CD4-positive, alpha-beta T cell (primary cell): ENCODE results near the gene PIERCE2. TPM values are rescaled to one million over a fixed set of nuclear protein-coding genes. Genes with fewer than 3 reads are reported as not detected.
A peak's percentile ranks its signal among the peaks of the same experiment; 100 is the strongest.
"Not testable (repeated sequence)": the region's sequence is repeated elsewhere in the genome, so short reads cannot be mapped to it uniquely, and the experiment has no call there.

ENCODE experiments used
- ATAC-seq: fragments of 200-7000 bp; cut with Tn5 transposase; one replicate; pipeline ENCODE4 v1.10.0; 2022; ENCODE audit warnings: mild to moderate bottlenecking; ENCODE audit not compliant: poor library complexity
- CTCF ChIA-PET: fragments of 350-600 bp; sonication (Branson Sonifier 250); formaldehyde crosslinking; loops from one replicate; lab custom pipeline; 2021; ENCODE audit warnings: antibody characterized with exemption, inconsistent platforms; lab: Charles Lee
- POLR2A ChIA-PET: fragments of 350-600 bp; sonication (Branson Sonifier 250); formaldehyde crosslinking; loops from one replicate; lab custom pipeline; 2021; ENCODE audit warnings: antibody characterized with exemption, inconsistent platforms; lab: Charles Lee
- DNase-seq, 14 experiments: peaks; one replicate each; pipeline ENCODE4 v3.0.0-alpha.2; 2013 to 2020; ENCODE audit warnings: mixed read lengths in 2 of 14
- H3K27ac ChIP-seq, 2 donors: one replicate each; pipeline versions ENCODE4 v1.5.1 to v1.7.0; 2013; ENCODE audit warnings: low read length in 2 of 2, low read depth in 1 of 2, mild to moderate bottlenecking in 1 of 2
- H3K27me3 ChIP-seq, 2 experiments: 1 replicate in 1 of 2; 2 replicates in 1 of 2; pipeline versions ENCODE4 v1.6.1 to v1.7.0; 2013; ENCODE audit warnings: low read length in 2 of 2, control low read depth in 1 of 2, mild to moderate bottlenecking in 1 of 2, moderate library complexity in 1 of 2; ENCODE audit not compliant: insufficient read depth in 2 of 2, control insufficient read depth in 1 of 2
- H3K36me3 ChIP-seq: one replicate; pipeline ENCODE4 v1.6.1; 2013; ENCODE audit warnings: low read length, control low read depth; ENCODE audit not compliant: insufficient read depth
- H3K4me1 ChIP-seq: one replicate; pipeline ENCODE4 v1.6.1; 2013; ENCODE audit warnings: low read length, control low read depth; ENCODE audit not compliant: insufficient read depth
- H3K4me3 ChIP-seq: one replicate; pipeline ENCODE4 v1.5.1; 2013; ENCODE audit warnings: mild to moderate bottlenecking, low read length, moderate library complexity
- H3K9me3 ChIP-seq, 2 experiments: 1 replicate in 1 of 2; 2 replicates in 1 of 2; pipeline versions ENCODE4 v1.6.1 to v1.7.0; 2013; ENCODE audit warnings: low read length in 2 of 2, mild to moderate bottlenecking in 2 of 2, control low read depth in 1 of 2, moderate library complexity in 1 of 2; ENCODE audit not compliant: control insufficient read depth in 1 of 2, insufficient read depth in 1 of 2
- H3K27ac Mint-ChIP-seq: one replicate; pipeline ENCODE4 v1.8.0; 2020; ENCODE audit warnings: mixed read lengths
- H3K27me3 Mint-ChIP-seq: one replicate; pipeline ENCODE4 v1.8.0; 2021; ENCODE audit warnings: mixed read lengths
- H3K36me3 Mint-ChIP-seq: one replicate; pipeline ENCODE4 v1.8.0; 2021; ENCODE audit warnings: low read depth, mixed read lengths
- H3K4me1 Mint-ChIP-seq: one replicate; pipeline ENCODE4 v1.8.0; 2021; ENCODE audit warnings: low read depth, mixed read lengths
- H3K4me3 Mint-ChIP-seq: one replicate; pipeline ENCODE4 v1.8.0; 2020; ENCODE audit warnings: mild to moderate bottlenecking, mixed read lengths
- H3K9me3 Mint-ChIP-seq: one replicate; pipeline ENCODE4 v1.8.0; 2020; ENCODE audit warnings: mixed read lengths
- CTCF ChIP-seq: fragments of 200-600 bp; IDR thresholded peaks from one replicate; pipeline ENCODE4 v1.8.0; 2022; ENCODE audit warnings: antibody characterized with exemption, mild to moderate bottlenecking
- intact Hi-C, 2 experiments: fragments of 100-400 bp; cut with DNase I in 1 of 2; cut with micrococcal nuclease in 1 of 2; formaldehyde crosslinking; loops; one replicate each; pipeline versions ENCODE4 v1.15.1 to v1.9.0; 2023 to 2025; cut with DNase I, micrococcal nuclease
- total RNA-seq, 174 experiments: library from RNA in 2 of 174; stranded (reverse) in 2 of 174; gene quantifications; one replicate each; pipeline ENCODE4 v1.2.3 and lab custom pipeline; 2021 to 2026

PIERCE2 gene
- total RNA-seq, 2 experiments from 2014 or later, result not detected

- ChIA-PET CTCF (no interaction called here), POLR2A (no interaction called here)
- H3K27me3 ChIP-seq, result no peaks in the 10 kb centered on the region
- H3K9me3 Mint-ChIP-seq, result no peaks in the 10 kb centered on the region
- no peak for ATAC-seq
- no peak overlapping the region for H3K27ac ChIP-seq
- no peaks in the 10 kb centered on the region for H3K9me3 ChIP-seq
- H3K4me1 Mint-ChIP-seq, result peaks cover 64% of the 10 kb centered on the region
- H3K36me3 Mint-ChIP-seq, result peaks cover 15% of the 10 kb centered on the region
- H3K4me1 ChIP-seq, result peaks cover 24% of the 10 kb centered on the region
- no peak overlapping the region for H3K4me3 Mint-ChIP-seq
- no peaks in the 10 kb centered on the region for H3K27me3 Mint-ChIP-seq
- DNase-seq, result peak in 3 of 14 experiments; percentile 13 to 19 (median 18)
- no peak overlapping the region for H3K27ac Mint-ChIP-seq
- no peak for TF ChIP-seq CTCF
- intact Hi-C loops, result no loop called here
- no peak overlapping the region for H3K4me3 ChIP-seq
- peaks cover 3% of the 10 kb centered on the region for H3K36me3 ChIP-seq
These were observed 4.8 kb upstream of the PIERCE2 start for GRCh38 chr15:55403531-55403930.

GRCh38 chr15:55407498-55408011 lies 740 bp upstream of the PIERCE2 start:
- Histone ChIP-seq H3K36me3 (no peaks in the 10 kb centered on the region), H3K9me3 (no peaks in the 10 kb centered on the region), H3K27me3 (no peaks in the 10 kb centered on the region), H3K27ac (peak overlapping the region; percentile 72 to 73), H3K4me1 (peaks cover 30% of the 10 kb centered on the region), H3K4me3 (peak overlapping the region; percentile 67)
- ChIA-PET POLR2A (interaction anchor here (0.9 to 4.6 kb wide), 11 partner anchors 11 to 210 kb away, joined by 3 to 45 read pairs (median 6); partner anchors contain the start of genes PIGB, PIGBOS1 and RSL24D1), CTCF (interaction anchor here (0.9 to 4.6 kb wide), 14 partner anchors 12 to 210 kb away, joined by 3 to 42 read pairs (median 6); partner anchors contain the start of genes PIGB, PIGBOS1 and RSL24D1)
- intact Hi-C loops, result loop anchor here (2.0 to 5.0 kb wide), 3 partner anchors 31 to 210 kb away; partner anchors contain the start of genes PIGB (in 2 of the 2), PIGBOS1 (in 2 of the 2) and RSL24D1 (in 2 of the 2)
- ATAC-seq, result no peak
- TF ChIP-seq CTCF, result no peak
- Mint-ChIP-seq H3K27ac (peak overlapping the region; percentile 73), H3K4me1 (peaks cover 49% of the 10 kb centered on the region), H3K9me3 (no peaks in the 10 kb centered on the region), H3K4me3 (peak overlapping the region; percentile 94), H3K36me3 (no peaks in the 10 kb centered on the region), H3K27me3 (no peaks in the 10 kb centered on the region)
- DNase-seq, result no peak

GRCh38 chr15:55408976-55409375 lies 681 bp downstream of the PIERCE2 start:
- H3K27me3 ChIP-seq, H3K27me3 Mint-ChIP-seq, H3K9me3 Mint-ChIP-seq, H3K36me3 Mint-ChIP-seq, H3K36me3 ChIP-seq, H3K9me3 ChIP-seq, ATAC-seq, DNase-seq: not testable (repeated sequence)
- intact Hi-C loops, result loop anchor here (2.0 to 5.0 kb wide), 3 partner anchors 30 to 212 kb away; partner anchors contain the start of genes PIGB (in 2 of the 2), PIGBOS1 (in 2 of the 2) and RSL24D1 (in 2 of the 2)
- Mint-ChIP-seq H3K4me1 (peaks cover 36% of the 10 kb centered on the region), H3K4me3 (peak overlapping the region; percentile 94), H3K27ac (peak overlapping the region; percentile 73)
- peak overlapping the region; percentile 67 for H3K4me3 ChIP-seq
- ChIA-PET POLR2A (interaction anchor here (0.8 to 4.6 kb wide), 10 partner anchors 10 to 212 kb away, joined by 3 to 45 read pairs (median 7); partner anchors contain the start of genes PIGB, PIGBOS1 and RSL24D1), CTCF (interaction anchor here (0.6 to 4.6 kb wide), 16 partner anchors 10 to 212 kb away, joined by 3 to 42 read pairs (median 6); partner anchors contain the start of genes PIGB, PIGBOS1 and RSL24D1)
- H3K27ac ChIP-seq, result peak overlapping the region; percentile 8 to 45
- peaks cover 30% of the 10 kb centered on the region for H3K4me1 ChIP-seq

GRCh38 chr15:55417678-55418077 lies 9.4 kb downstream of the PIERCE2 start:
- H3K27ac ChIP-seq, CTCF ChIA-PET, POLR2A ChIA-PET, H3K27ac Mint-ChIP-seq, H3K9me3 Mint-ChIP-seq, ATAC-seq, H3K27me3 Mint-ChIP-seq, H3K9me3 ChIP-seq, H3K4me3 Mint-ChIP-seq, H3K36me3 Mint-ChIP-seq, H3K4me1 ChIP-seq, H3K4me1 Mint-ChIP-seq, intact Hi-C loops, H3K27me3 ChIP-seq, H3K36me3 ChIP-seq, DNase-seq, H3K4me3 ChIP-seq: not testable (repeated sequence)
